Epidermal melanocyte (primary cell): Measurements from ENCODE around the gene ASB10.
A peak's percentile ranks its signal among the peaks of the same experiment; 100 is the strongest.

Experiments
- DNase-seq: peaks from one replicate; pipeline ENCODE4 v3.0.0; 2011; ENCODE audit warnings: low spot score; ENCODE audit not compliant: insufficient read length

The ASB10 gene

DNA sequence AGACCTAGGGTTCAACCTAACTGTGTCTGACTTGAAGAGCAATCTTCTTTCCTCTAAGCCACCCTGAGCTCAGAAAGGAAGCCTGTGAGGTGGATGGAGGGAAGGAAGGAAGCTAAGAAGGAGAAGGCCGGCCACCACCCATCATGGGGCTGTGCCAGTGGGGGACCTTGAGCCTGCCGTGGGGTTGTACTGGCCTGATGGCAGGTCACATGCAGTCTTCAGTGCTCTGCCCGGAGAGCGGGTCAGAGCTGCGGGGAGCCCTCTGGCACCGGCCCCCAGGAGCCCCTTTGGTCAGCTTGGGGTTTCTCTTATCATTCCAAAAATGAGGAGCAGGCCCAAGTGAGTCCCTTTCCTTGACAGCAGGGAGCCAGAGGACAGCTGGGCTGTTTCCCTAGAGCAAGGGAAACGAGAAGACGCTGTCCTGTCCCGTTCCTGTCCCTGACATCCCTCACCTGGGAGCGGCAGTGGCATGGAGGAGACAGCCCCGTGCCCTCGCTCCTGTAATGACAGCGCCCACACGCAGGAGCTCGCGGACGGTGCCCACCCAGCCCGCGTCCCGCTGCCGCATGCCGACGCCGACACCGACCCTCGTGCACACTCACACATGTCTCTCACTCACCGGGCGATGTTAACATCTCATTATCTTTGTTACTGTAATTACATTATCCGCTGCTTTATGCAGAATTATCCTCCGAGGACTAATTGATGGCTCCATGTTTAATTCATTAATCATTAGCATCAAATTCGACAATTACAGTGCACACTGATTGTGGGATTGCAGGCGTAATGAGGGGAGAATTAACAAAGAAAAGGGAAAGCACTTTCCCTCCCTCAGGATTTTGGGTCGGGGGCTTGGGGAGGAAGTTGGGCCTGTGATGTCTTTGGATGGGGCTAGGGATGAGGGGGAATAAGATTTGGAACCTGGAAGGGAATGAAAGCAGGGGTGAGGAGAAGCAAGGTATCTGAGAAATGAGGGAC lies 50.9 kb downstream of the ASB10 start:
- no peak for DNase-seq

DNA sequence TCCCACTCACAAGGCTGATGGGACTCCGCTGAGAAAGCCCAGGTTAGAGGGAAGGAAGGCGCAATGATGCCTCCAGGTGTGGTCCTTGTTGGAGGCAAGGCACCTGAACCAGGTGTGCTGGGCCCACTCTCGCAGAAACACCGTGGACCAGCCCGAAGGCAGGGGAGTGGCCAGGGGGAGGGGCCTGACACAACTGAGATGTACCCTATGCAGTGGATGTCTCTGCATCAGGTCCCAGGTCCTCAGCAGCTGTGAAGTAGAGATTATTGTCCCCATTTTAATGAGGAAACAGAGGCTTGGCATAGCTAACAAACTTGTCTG lies 51.6 kb downstream of the ASB10 start:
- no peak for DNase-seq

DNA sequence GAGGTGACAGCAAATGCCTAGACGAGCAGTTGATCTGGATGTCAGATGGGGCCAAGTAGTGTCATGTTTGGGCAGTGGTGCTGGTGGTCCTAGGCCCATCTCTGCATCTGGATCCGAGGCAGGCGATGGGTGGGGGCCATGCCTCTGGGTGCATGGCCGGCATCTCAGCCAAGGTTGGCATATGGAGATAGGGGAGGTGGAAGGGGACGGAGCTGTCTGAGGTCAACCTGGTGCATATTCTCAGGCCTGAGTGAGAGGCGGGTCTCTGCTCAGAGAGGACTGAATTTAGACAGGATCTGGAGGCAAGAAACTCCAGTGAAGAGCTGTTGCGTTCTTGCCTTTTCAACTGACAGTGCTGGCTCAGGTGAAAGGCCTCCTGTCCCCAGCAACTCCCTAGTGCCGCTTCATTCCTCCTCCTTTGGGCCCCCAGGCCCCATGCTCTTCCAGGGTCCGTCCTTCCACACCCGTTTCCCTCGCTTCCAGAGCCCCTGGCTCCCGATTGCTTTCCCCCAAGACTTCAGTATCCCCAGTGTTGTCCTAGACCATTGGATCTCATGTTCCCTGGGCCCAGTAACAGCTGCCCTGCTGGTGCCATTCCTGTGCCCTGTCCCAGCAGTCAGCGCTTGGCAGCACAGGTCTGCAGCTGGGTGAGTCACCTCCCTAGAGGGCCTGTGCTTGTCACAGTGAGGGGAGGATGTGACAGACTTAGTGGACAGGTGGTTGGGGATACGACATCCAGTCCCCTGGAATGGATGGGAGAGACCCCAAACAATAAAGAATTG lies 52.1 kb downstream of the ASB10 start:
- DNase-seq = no peak

DNA sequence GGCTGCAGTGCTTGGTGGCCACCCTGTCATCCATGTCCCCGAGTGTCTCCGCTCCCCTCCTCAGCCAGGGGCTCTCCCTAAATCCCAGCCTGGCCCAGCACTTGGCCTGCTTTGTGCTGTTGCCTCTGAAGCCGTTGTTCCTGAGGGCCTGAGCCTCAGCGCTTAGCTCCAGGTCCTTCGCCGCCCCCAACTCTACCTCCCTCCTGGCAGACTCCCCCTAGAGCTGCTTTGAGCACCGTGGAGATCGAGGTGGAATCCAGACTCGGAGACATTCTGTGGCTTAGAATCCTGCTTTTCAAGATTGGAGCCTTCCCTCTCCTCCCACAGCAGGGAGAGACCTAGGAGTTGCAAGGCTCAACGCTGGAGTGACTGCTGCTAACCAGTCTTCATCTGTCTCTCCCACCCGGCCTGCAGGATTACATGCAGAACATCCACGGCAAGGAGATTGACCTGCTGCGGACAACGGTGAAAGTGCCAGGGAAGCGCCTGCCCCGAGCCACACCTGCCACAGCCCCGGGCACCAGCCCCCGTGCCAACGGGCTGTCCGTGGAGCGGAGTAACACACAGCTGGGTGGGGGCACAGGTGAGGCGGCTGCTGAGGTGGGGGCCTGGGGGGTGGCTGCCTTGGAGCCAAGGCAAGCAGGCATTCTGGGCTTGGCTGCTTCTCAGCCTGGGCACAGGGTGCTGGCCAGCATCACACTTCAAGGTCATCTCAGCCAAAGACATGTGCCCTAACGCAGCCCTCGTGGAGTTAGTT lies 52.9 kb downstream of the ASB10 start:
- no peak for DNase-seq

DNA sequence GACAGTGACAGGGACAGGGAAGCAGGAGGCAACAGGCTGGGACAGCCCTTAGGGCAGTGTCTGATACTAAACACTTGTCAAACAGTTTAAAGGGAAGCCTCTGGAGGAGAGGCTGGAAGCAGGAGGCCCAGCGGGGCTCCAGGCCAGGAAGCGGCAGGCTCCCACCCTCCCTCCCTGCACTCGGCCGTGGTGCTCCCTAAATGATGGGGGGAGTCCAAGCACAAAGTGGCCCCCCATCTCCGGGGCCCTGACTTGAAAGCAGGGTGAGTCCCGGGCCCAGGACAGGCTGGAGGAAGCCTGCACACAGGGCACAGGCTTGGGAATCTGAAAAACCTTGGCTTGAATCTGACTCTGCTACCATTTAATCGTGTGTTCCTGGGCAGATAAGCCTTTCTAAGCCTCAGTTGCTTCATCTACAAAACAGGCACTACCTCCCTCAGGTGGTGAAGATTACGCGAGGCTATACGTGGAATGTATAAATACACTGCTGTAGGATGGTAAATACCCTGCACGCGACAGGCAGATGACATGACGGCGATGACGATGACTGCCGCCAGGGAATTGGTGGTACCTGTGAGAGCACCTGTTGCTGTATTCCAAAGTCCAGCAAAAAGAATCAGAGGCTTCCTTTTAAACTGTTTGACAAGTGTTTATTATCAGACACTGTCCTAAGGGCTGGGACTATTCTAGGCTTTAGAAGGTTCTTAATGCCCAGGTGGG lies 53.6 kb downstream of the ASB10 start:
- DNase-seq = no peak

DNA sequence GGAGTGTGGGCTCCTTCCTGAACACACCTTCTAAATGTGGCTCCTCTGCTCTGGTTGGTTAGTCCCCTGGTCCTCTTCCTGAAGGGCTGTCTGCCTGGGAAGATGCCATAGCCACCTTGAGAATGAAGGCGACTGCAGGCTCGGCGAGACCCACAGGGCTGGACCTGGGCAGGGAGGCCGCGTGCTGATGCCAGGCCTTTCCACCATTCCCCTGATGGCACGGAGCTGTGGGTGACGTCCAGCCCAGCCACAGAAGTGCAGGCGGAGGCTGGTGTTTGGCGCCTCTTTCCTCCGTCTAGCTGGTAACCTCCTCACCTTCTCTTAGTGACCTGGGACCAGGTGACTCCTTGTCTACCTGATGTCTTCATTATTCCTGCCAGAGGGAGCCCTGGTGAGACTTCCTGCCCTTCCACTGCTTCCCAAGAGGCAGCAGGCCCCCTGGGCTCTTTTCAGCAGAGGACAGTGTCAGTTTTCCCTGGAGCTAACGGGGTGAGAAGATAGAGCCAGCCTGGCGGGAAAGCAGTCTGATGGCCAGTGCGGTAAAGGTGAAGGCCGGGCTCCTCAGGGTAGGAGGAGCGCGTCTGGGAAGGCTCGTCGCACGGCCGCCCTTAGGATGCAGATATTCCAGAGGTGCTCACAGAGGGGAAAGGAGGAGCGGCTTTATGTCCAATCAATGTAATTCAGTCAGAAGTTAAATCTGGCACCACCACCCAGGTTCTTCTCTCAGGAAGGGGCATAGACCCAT lies 54.4 kb downstream of the ASB10 start:
- DNase-seq = no peak

DNA sequence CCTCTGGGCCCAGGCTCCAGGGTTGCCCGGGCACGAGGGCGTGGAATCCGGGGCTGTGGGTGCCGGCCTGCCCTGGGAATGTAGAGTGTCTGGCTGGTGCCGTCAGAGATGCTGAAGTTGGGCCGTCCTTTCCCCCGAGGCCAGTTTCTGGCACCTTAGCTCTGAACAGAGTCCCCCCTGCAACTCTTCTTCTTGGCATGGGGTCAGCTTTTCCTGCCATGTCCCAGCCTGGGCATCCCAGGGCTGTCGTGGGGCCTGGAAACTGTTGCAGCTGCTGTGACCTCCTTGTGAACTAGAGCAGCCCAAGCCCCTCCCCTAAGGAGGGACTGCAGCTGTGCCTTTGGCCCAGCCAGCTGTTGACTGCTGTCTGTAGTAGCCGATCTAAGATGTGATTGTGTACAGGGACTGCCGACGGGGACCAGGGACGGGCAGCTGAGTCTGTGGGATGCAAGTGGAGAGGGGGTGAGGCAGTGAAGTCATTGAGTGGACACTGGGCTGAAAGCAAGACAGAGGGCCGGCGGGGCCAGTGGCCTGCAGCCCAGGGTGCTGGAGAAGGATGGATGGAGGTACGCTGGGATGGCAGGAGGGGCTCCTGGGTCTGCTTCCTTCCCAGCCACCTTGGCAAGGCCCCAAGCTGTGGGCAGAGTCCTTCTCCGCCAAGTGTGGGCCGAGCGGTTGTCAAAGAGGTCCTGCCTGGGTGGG lies 55.3 kb downstream of the ASB10 start:
- DNase-seq = peak; percentile 5

DNA sequence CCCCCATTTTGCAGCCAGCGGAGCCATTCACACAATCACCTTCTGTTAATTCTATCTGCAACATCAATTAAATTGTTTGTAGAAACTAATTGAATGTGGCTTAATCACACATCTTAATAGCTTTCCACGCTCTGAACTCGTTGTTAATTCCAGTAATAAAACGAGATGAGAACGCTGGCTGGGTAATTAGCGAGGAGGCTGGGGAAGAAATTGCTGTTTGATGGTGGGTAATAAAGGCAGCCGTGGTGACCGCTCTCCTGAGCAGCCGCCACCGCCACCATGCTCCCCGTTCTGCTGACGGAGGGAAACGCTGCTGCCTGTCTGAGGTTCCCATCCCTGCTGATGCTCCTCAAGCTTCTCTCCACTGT lies 55.8 kb downstream of the ASB10 start:
- no peak for DNase-seq

DNA sequence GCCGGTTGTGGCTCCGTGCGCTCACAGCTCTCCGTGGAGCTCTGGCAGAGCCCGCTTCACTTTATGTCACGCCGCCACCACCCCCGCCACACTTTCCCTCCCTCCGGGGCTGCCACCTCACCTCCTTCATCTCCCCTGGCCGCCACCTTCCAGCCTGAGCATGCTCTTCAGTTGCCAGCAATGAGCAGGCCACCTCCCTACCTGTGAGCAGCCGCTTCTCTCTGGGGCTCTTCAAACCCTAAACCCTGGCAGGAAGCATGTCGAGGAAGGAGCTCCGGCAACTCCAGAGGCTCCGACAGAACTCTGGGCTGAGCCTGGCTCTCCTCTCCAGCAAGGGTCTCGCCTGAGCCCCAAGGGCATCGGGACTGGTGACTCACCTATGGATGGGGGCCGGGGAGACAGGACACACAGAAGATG lies 56.3 kb downstream of the ASB10 start:
- DNase-seq = no peak

DNA sequence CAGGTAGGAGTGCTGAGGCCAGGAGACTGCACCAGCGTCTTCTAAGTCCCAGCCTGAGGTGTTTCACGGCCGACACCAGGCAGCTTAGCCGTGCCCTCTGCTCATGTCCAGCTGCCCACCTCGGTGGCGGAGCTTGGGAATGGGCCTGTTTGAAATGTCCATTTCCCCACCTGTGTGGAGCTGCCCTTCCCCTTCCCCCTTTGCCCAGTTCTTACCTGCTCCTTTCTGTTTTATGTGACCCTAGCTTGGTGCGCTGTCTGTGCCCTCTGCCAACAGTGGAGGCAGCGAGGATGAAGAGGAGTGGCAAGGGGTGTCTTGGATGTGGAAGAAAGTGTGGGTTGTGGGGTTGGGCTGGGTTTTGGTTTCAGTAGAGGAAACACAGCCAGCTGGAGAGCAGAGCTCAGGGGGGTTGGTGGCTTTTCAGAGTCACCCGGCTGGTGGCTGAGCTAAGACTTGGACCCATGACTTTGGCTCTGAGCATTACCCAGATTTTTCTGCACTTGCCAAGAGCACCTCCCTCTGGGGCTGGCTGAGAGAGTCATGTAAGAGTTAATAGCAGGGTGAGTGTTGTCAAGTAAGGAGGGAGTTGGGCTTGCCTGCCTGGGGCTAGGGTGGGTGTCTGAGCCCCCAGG lies 57.0 kb downstream of the ASB10 start:
- DNase-seq = peak; percentile 12

DNA sequence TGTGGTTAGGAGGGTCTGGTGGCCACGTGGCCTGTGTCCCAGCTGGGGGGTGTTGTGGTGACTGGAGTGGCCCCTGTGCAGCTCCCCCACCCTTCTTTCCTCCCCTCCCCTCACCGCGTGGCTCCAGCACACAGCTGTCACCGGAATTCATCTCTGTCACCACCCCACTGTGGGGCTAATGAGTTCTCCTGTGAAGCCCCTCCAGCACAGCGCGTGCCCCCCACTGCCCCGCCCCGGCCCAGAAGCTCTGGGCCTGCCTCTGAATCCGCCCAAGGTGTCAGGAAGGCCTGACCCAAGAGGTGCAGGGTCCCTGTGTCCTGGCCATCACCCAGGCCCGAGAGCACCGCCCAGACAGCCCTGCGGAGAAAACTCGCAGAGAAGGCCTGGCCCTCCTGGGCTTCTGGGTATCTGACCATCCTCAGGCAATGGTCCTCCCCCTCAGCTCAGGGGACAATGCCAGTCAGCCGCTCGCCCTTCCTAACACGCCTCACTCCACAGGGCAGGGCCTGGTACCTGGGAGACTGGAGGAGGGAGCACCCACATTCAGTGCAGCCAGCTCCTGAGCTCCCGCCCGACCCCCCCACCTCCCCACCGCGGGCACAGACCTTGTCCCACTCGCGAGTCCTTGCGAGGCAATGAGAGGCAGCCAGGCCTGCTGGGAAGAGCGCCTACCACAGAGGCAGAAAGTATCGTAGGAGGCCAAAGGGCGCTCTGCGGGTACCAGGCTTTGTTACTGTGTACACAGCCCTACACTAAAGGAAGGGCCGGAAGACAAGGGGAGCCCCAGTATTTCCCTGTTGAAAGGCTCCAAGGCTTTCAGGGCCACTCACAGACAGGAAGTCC lies 57.7 kb downstream of the ASB10 start:
- peak; percentile 14 for DNase-seq

DNA sequence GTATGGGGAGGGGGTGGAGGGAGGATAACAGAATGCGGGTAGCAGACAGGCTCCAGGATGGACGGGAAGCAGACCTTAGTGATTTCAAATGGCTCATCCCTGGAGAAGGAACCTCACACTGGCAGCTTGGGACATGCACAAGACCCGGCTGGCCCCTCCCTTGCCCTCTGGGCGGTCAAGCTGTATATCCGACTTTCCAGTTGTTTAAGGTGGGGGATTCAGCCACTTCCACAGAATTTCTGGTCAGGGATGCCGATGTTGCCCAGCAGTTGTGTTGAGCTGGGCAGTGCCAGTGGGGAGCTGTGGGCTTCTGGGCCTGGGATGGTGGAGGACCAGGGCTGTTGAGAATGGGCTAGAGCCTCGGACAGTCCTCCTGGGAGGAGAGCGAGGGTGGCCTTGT lies 58.3 kb downstream of the ASB10 start:
- DNase-seq = peak; percentile 11

DNA sequence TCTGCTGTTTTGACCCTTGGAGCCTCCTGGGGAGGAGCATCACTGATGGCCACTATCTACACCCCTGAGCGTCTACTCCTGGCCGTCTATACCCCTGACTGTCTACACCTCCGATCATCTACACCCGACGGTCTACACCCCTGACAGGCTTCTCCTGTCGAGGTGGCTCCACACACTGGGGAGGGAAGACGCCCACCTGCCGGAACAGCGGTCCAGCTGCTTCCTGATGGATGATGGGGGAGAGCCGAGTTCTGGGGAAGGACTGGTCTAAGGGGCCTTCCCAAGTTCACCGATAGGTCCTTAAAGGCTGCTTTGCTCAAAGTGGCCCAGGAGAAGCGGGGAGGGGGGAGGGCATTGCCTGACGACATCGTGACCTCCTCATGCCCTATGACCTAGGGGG lies 58.9 kb downstream of the ASB10 start:
- DNase-seq = no peak

DNA sequence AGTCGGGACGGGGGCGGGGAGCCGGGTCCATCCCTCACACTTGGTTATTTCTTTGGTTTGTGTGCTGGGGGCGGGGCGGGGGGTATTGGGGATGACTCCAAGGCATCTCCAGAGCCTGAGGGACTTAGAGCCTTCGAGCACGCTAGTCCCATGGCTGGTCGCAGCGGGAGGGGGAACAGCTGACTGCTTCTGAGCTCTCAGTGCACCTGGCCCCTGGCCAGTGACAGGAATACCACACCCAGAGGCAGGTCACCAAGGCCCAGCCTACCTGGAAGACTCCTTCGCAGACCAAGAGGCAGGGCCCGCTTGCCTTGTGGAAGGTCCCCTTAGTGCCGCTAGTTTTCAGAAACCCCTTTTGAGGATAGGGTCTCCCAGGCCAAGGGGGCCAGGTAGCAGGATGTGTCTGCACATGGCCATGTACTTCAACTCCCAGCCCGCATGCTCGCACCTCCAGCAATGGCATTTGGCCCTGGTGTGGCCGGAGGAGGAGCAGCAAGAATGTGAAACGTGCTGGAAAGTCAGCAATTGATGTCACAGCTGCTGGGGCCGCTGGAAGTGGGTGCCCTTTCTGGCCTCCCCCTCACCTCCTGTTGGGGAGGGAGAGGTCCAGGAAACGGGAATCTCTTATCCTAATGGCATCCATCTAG lies 60.4 kb downstream of the ASB10 start:
- DNase-seq = no peak

DNA sequence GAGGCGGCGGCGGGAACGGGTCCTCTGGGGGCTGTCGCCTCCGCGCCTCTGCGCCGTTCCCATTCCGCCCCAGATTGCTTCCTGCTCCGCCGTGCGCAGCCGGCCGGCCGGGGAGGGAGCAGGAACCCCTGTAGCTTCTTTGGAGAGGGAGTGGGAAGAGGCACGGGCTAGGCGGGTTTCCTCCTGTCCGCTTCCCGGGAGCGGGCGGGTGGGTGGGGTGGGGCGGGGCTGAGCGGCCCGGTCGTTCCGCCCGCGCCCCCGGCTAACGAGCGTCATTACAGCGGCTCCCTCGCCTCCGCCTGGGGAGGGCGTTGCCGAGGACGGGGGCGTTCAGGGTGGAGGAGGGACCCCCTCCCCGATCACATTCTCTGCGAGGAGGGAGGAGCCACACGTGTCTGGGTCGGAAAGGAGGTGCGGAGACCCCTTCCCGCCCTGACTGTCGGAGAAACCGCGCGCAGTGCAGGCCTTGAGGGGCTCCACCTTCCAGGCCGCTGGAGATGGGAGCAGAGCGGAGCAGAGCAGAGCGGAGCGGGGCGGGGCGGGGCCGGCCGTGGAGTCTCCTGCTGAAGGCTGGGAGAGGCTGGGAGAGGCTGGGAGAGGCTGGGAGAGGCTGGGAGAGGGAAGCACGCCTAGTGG lies 61.1 kb downstream of the ASB10 start:
- no peak for DNase-seq
